AG10803 (cell line): Measurements from ENCODE around the gene PRRX2.

ENCODE experiments used
- DNase-seq: peaks from one replicate; pipeline ENCODE4 v3.0.0; 2010; ENCODE audit warnings: low read depth
- H3K4me3 ChIP-seq: 2 replicates; pipeline ENCODE4 v1.5.1; 2011; ENCODE audit warnings: mild to moderate bottlenecking, low read length, control low read depth
- CTCF ChIP-seq: conservative IDR thresholded peaks from 2 replicates; pipeline ENCODE4 v1.5.1; 2011; ENCODE audit warnings: mild to moderate bottlenecking, low read length, control low read depth, inconsistent platforms

The PRRX2 gene

GRCh38 chr9:129666575-129666974 lies 1.1 kb downstream of the PRRX2 start:
- H3K4me3 ChIP-seq = peak overlapping the region; percentile 85
- DNase-seq = no peak

DNA sequence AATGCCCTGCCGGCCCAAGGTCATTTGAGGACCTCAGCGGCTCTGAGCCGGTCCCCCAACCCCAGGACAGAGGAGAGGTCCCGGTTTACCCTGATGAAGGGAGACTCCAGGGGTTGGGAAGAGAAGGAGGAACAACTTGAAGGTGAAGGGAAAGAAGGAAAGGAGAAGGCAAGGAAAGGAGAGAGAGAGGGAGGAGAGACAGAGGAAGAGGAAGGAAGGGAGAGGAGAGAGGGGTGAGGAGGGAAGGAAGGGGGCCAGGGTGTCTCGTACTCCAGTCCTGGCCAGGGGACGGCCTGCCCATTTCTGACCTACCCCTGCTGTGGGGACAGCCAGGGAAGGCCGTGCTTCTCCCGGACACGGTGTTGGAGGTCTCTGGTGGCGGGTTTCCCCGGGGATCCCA lies 1.9 kb downstream of the PRRX2 start:
- DNase-seq = no peak
- no peak for TF ChIP-seq CTCF
- H3K4me3 ChIP-seq = peak overlapping the region; percentile 85

More at GRCh38 chr9:129666575-129666974, 1.1 kb downstream of the PRRX2 start:
- TF ChIP-seq CTCF = no peak

DNA sequence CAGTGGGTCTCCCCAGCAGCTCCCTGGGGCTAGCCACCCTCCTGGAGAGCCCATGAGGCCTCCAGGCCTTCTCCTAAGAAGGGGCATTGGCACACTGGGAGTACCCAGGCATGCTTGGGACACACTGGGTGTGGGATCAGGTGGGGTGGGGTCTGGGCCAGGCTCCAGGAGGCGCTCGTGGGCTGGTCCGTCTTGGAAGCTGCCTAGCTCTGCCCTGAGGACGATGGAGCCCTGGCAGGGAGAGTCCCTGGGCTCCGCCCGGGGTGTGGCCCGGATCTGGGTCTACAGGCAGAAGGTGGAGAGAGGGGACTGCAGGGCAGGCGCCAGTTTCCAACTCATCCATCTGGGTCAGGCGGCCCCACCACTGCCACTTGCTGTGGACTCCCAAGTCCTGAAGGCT lies 2.4 kb downstream of the PRRX2 start:
- DNase-seq = peak; percentile 41
- H3K4me3 ChIP-seq = peak overlapping the region; percentile 85
- peak; percentile 35; the same call in 1 of the 2 replicates for TF ChIP-seq CTCF

DNA sequence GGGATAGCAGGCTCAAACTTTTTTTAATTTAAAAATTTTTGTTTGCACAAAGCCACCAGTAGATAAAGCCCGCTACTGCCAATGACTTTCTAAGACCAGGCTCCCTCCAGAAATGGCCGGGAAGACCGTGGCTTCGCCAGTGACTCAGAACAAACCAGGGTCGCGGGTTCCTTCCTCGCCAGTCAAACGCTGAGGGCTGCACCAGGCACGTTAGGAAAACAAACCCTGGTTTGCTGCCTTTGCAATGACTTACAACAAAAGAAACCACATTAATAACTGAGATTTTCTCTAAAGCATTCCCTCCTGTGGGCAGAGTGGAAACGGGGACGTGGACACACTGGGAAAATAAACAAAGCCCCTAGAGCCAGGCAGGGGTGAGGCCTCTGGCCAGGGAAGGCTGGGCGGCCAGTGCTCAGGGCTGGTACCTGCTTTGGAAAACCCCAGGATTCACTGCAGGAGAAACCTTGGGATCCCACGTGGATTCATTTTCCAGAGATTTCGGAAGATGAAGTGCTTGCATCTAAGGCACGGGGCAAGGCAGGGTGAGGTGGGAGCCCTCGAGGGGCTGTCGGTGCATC lies 3.8 kb downstream of the PRRX2 start:
- peak; percentile 90 for DNase-seq
- H3K4me3 ChIP-seq = peak overlapping the region; percentile 36
- peak; percentile 28 for TF ChIP-seq CTCF

- TF ChIP-seq CTCF = no peak
- peak; percentile 86 for DNase-seq
- H3K4me3 ChIP-seq = peak overlapping the region; percentile 36
Observed at GRCh38 chr9:129669946-129670345, 4.5 kb downstream of the PRRX2 start.

DNA sequence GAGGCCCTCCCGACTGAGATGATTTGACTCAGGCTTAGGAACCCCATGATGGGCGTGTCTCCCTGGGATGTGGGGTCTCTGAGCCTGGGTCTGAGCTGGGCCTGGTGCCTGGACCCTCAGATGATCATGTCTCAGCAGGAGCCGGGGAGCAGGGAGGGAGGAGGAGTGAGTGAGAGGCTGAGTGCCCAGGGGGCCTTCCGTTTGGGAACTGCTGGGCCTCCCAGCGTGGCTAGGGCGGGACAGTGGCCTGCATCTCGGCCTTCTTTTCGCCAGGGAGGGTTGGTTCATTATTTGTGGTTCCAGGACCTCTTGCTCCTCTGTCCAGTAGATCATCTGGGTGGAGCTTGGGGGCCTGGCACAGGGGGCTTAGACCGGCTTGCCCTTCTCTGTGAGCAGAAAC lies 5.6 kb downstream of the PRRX2 start:
- no peak for DNase-seq
- no peak for TF ChIP-seq CTCF
- peak overlapping the region; percentile 9; the same call in 1 of the 2 replicates for H3K4me3 ChIP-seq

DNA sequence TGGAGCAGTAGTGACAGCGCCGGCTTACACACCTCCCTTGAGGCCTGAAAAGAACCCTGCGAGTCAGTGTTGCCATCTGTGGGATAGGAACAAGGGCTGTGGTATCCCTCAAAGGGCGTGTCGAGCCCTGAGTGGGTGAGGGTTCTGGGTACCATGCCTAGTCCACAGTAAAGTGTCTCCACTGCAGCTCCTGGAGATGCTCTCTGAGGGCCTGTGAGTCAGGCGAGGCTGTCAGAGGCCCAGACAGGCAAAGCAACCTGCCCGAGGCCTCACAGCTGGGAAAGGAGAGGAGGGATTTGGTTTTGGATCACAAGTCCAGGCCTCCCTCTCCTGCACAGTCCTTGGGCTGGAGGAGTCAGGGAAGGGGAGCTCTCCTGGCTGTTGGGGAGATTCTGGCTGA lies 6.1 kb downstream of the PRRX2 start:
- DNase-seq = peak; percentile 37
- TF ChIP-seq CTCF = no peak
- no peak overlapping the region for H3K4me3 ChIP-seq
